Fibroblast of gingiva (primary cell): ENCODE data around the gene NDUFS7.

Experiments
- DNase-seq: peaks from one replicate; pipeline ENCODE4 v3.0.0-alpha.2; 2011; ENCODE audit warnings: low read depth

NDUFS7 gene

GRCh38 chr19:1364070-1364704 is 19.5 kb upstream of the NDUFS7 start:
- no peak for DNase-seq

- no peak for DNase-seq
Observed at GRCh38 chr19:1365319-1366269, 18.1 kb upstream of the NDUFS7 start.

- no peak for DNase-seq
Observed at GRCh38 chr19:1366296-1366695, 17.4 kb upstream of the NDUFS7 start.

- no peak for DNase-seq
Observed at GRCh38 chr19:1366899-1367870, 16.5 kb upstream of the NDUFS7 start.

- no peak for DNase-seq
Observed at GRCh38 chr19:1369214-1369805, 14.4 kb upstream of the NDUFS7 start.

- DNase-seq: no peak
Observed at GRCh38 chr19:1370579-1371361, 12.9 kb upstream of the NDUFS7 start.

GRCh38 chr19:1373042-1373533 is 10.6 kb upstream of the NDUFS7 start:
- no peak for DNase-seq

GRCh38 chr19:1373534-1374249 is 10.0 kb upstream of the NDUFS7 start:
- DNase-seq: no peak

GRCh38 chr19:1374250-1374577 is 9.5 kb upstream of the NDUFS7 start:
- DNase-seq: no peak

- no peak for DNase-seq
Observed at GRCh38 chr19:1376415-1376805, 7.3 kb upstream of the NDUFS7 start.

GRCh38 chr19:1377176-1377964 is 6.3 kb upstream of the NDUFS7 start:
- no peak for DNase-seq

GRCh38 chr19:1377965-1378785 is 5.5 kb upstream of the NDUFS7 start:
- DNase-seq: no peak

- DNase-seq: no peak
Observed at GRCh38 chr19:1379126-1379905, 4.4 kb upstream of the NDUFS7 start.

GRCh38 chr19:1379961-1380489 is 3.7 kb upstream of the NDUFS7 start:
- no peak for DNase-seq

- DNase-seq: no peak
Observed at GRCh38 chr19:1382250-1382649, 1.5 kb upstream of the NDUFS7 start.

GRCh38 chr19:1383017-1383311 is 743 bp upstream of the NDUFS7 start:
- DNase-seq: no peak

GRCh38 chr19:1384085-1384462 is 367 bp downstream of the NDUFS7 start:
- DNase-seq: no peak
